GM12801 (cell line): Measurements from ENCODE around the gene URI1.

Experiments used
- CTCF ChIP-seq: IDR thresholded peaks from one replicate; pipeline ENCODE4 v1.5.1; 2011; ENCODE audit warnings: control low read depth; ENCODE audit not compliant: insufficient read length; ENCODE audit errors: extremely low read depth

URI1 gene

GRCh38 chr19:30046522-30046921, 104.5 kb downstream of the URI1 start:
- TF ChIP-seq CTCF = no peak

- no peak for TF ChIP-seq CTCF
These were observed 105.4 kb downstream of the URI1 start for GRCh38 chr19:30047432-30047831.

GRCh38 chr19:30049226-30049625, 107.2 kb downstream of the URI1 start:
- no peak for TF ChIP-seq CTCF

GRCh38 chr19:30049846-30050667, 108.0 kb downstream of the URI1 start:
- no peak for TF ChIP-seq CTCF

- no peak for TF ChIP-seq CTCF
These were observed 110.4 kb downstream of the URI1 start for GRCh38 chr19:30052122-30053075.

GRCh38 chr19:30053558-30053957, 111.5 kb downstream of the URI1 start:
- TF ChIP-seq CTCF = no peak

- TF ChIP-seq CTCF = no peak
These were observed 112.2 kb downstream of the URI1 start for GRCh38 chr19:30054210-30054609.
